Nephron progenitor cell (in vitro differentiated cells): Measurements from ENCODE around the gene FMNL2.

Experiments
- DNase-seq: peaks from one replicate; pipeline ENCODE4 v3.0.0; 2021
- H3K27ac Mint-ChIP-seq: 2 replicates; pipeline ENCODE4 v1.8.0; 2021; ENCODE audit warnings: mild to moderate bottlenecking, moderate library complexity, mixed read lengths
- H3K27me3 Mint-ChIP-seq: 2 replicates; pipeline ENCODE4 v1.8.0; 2021; ENCODE audit warnings: mild to moderate bottlenecking, low read depth, mixed read lengths; ENCODE audit not compliant: poor library complexity
- H3K36me3 Mint-ChIP-seq: 2 replicates; pipeline ENCODE4 v1.8.0; 2021; ENCODE audit warnings: low read depth, mixed read lengths
- H3K4me1 Mint-ChIP-seq: 2 replicates; pipeline ENCODE4 v1.8.0; 2021; ENCODE audit warnings: mixed read lengths
- H3K4me3 Mint-ChIP-seq: 2 replicates; pipeline ENCODE4 v1.8.0; 2021; ENCODE audit warnings: mild to moderate bottlenecking, moderate library complexity, mixed read lengths
- H3K9me3 Mint-ChIP-seq: 2 replicates; pipeline ENCODE4 v1.8.0; 2021; ENCODE audit warnings: mild to moderate bottlenecking, moderate library complexity, mixed read lengths
- TF ChIP-seq, protein P1 (sequence below): fragments of 200-600 bp; sonication (generic); IDR thresholded peaks from 2 replicates; pipeline ENCODE4 v1.5.0; 2021; ENCODE audit warnings: antibody characterized with exemption

The FMNL2 gene

GRCh38 chr2:152572031-152572430, 237.1 kb downstream of the FMNL2 start:
- Mint-ChIP-seq H3K27ac (no peak overlapping the region), H3K4me3 (no peak overlapping the region), H3K9me3 (no peaks in the 10 kb centered on the region), H3K36me3 (peaks cover 24% of the 10 kb centered on the region), H3K27me3 (no peaks in the 10 kb centered on the region), H3K4me1 (no peaks in the 10 kb centered on the region)
- DNase-seq = no peak
- TF ChIP-seq, protein P1, sequence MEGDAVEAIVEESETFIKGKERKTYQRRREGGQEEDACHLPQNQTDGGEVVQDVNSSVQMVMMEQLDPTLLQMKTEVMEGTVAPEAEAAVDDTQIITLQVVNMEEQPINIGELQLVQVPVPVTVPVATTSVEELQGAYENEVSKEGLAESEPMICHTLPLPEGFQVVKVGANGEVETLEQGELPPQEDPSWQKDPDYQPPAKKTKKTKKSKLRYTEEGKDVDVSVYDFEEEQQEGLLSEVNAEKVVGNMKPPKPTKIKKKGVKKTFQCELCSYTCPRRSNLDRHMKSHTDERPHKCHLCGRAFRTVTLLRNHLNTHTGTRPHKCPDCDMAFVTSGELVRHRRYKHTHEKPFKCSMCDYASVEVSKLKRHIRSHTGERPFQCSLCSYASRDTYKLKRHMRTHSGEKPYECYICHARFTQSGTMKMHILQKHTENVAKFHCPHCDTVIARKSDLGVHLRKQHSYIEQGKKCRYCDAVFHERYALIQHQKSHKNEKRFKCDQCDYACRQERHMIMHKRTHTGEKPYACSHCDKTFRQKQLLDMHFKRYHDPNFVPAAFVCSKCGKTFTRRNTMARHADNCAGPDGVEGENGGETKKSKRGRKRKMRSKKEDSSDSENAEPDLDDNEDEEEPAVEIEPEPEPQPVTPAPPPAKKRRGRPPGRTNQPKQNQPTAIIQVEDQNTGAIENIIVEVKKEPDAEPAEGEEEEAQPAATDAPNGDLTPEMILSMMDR = no peak

DNA sequence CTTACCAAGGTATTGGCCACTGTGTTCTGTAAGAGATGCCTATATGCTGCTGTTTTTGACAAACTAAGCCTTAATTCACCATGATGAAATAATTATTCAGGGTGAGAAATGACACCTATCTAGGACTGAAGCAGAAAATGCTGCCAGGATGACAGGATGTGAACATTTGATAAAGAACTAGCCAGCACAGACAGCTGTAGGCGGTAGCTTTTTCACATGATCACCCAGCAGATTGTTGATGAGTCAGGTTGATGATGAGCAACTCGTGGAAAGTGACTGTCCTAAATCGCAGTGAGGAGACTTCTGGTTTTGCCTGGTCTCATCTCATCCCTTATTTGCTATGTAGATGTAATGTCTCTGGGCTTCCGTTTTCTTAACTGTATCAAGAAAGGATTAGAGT, 238.2 kb downstream of the FMNL2 start:
- Mint-ChIP-seq H3K36me3 (peaks cover 16% of the 10 kb centered on the region), H3K4me1 (no peaks in the 10 kb centered on the region), H3K27me3 (no peaks in the 10 kb centered on the region), H3K27ac (no peak overlapping the region), H3K4me3 (no peak overlapping the region), H3K9me3 (no peaks in the 10 kb centered on the region)
- DNase-seq = no peak
- TF ChIP-seq, protein P1 = no peak

DNA sequence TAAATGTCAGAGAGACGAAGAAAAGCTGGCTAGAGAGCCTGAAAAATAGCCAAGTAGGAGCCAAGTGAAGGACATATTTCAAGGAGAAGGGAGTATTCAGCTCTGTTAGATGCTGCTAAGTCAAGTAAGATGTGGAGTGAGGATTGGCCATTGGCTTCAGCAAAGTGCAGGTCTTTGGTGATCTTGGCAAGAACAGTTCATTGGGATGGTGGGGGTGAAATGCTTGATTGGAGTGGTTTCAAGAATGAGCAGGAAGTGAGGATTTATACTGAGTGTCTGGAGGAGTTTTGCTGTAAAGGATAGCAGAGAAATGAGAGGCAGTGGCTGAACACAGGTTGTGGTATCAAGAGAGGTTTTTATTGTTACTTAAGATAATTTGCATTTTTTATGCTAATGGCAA, 242.6 kb downstream of the FMNL2 start:
- TF ChIP-seq, protein P1 = no peak
- Mint-ChIP-seq H3K27ac (no peak overlapping the region), H3K4me3 (no peak overlapping the region), H3K36me3 (peaks cover 25% of the 10 kb centered on the region), H3K27me3 (no peaks in the 10 kb centered on the region), H3K9me3 (no peaks in the 10 kb centered on the region), H3K4me1 (no peaks in the 10 kb centered on the region)
- DNase-seq = no peak

DNA sequence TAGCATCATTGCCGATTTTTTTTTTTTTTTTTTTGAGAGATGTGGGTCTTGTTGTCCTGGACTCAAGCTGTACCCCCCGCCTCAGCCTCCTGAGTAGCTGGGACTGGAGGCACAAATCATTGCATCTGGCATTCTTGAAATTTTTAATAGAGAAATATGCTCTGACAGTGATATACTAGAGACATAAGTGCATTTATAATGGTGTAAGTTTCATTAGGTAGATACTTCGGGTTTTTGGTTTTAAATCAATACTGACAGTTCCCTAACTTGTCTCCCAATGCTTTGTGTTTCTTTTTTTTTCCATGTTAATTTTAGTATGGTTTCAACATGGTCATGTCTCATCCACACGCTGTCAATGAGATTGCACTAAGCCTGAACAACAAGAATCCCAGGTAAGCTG, 243.6 kb downstream of the FMNL2 start:
- Mint-ChIP-seq H3K36me3 (peaks cover 30% of the 10 kb centered on the region), H3K27me3 (no peaks in the 10 kb centered on the region), H3K4me1 (no peaks in the 10 kb centered on the region), H3K4me3 (no peak overlapping the region), H3K27ac (no peak overlapping the region), H3K9me3 (no peaks in the 10 kb centered on the region)
- TF ChIP-seq, protein P1 = no peak
- DNase-seq = no peak

GRCh38 chr2:152580714-152581113, 245.7 kb downstream of the FMNL2 start:
- DNase-seq = no peak
- Mint-ChIP-seq H3K27me3 (no peaks in the 10 kb centered on the region), H3K4me3 (no peak overlapping the region), H3K9me3 (no peaks in the 10 kb centered on the region), H3K4me1 (no peaks in the 10 kb centered on the region), H3K36me3 (peaks cover 43% of the 10 kb centered on the region), H3K27ac (peak overlapping the region; percentile 16)
- TF ChIP-seq, protein P1 = no peak

GRCh38 chr2:152581360-152581759, 246.4 kb downstream of the FMNL2 start:
- H3K4me3 Mint-ChIP-seq = no peak overlapping the region
- DNase-seq = no peak
- H3K27me3 Mint-ChIP-seq = no peaks in the 10 kb centered on the region
- H3K27ac Mint-ChIP-seq = peak overlapping the region; percentile 68
- H3K36me3 Mint-ChIP-seq = peaks cover 50% of the 10 kb centered on the region
- H3K4me1 Mint-ChIP-seq = peaks cover 6% of the 10 kb centered on the region
- TF ChIP-seq, protein P1 = no peak
- no peaks in the 10 kb centered on the region for H3K9me3 Mint-ChIP-seq
